Hepatocyte (in vitro differentiated cells): ENCODE measurements around the gene IDE.

Experiments used
- CTCF ChIP-seq: fragments of 200-600 bp; sonication (generic); IDR thresholded peaks from 2 replicates; pipeline ENCODE4 v1.5.1; 2016; ENCODE audit warnings: antibody characterized with exemption, mild to moderate bottlenecking; ENCODE audit not compliant: poor library complexity
- EZH2 ChIP-seq: fragments of 200-600 bp; sonication (generic); IDR thresholded peaks from 2 replicates; pipeline ENCODE4 v1.6.1; 2016; ENCODE audit warnings: antibody characterized with exemption, mild to moderate bottlenecking, borderline replicate concordance

GRCh38 chr10:92559046-92559445, 14.8 kb downstream of the IDE start:
- TF ChIP-seq CTCF (no peak), EZH2 (no peak)
